ENCODE measurements around the gene DENND2D.

DNA sequence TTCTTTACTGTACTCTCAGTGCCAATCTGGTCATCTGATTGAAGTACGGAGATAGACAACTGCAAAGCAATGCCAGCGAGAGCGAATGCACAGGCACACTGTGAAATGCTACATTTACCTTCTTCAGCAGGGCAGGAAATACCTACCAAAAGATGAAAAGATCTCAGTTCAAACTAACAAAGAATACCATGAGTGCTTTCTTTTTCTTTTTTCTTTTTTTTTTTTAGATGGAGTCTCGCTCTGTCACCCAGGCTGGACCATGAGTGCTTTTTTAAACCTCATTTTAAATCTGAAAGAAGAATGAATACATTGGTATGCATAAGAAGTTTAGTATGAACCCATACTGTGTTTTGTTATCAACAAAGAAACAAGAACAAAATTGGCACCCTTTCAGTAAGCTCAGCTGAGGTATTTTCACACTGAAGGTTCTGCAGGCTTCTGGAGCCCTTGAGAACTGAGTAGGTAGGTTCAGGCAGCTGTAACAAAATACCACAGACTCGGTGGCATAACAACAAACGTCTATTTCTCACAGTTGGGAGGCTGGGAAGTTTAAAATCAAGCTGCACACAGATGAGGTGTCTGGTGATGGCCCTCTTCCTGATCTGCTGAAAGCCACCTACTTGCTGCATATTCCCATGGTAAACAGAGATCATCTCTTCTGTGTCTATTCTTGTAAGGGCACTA lies 25.4 kb upstream of the DENND2D start:
- TF ChIP-seq, protein P1, sequence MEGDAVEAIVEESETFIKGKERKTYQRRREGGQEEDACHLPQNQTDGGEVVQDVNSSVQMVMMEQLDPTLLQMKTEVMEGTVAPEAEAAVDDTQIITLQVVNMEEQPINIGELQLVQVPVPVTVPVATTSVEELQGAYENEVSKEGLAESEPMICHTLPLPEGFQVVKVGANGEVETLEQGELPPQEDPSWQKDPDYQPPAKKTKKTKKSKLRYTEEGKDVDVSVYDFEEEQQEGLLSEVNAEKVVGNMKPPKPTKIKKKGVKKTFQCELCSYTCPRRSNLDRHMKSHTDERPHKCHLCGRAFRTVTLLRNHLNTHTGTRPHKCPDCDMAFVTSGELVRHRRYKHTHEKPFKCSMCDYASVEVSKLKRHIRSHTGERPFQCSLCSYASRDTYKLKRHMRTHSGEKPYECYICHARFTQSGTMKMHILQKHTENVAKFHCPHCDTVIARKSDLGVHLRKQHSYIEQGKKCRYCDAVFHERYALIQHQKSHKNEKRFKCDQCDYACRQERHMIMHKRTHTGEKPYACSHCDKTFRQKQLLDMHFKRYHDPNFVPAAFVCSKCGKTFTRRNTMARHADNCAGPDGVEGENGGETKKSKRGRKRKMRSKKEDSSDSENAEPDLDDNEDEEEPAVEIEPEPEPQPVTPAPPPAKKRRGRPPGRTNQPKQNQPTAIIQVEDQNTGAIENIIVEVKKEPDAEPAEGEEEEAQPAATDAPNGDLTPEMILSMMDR (IDR thresholded peaks at IDR 0.05), result no peak
- TF ChIP-seq POLR2A (IDR thresholded peaks at IDR 0.05), result no peak
